Measurements from ENCODE around the gene LCN1.

GRCh38 chr9:135480071-135480939 lies 40.9 kb upstream of the LCN1 start:
- no peak for TF ChIP-seq POLR2A (IDR thresholded peaks at IDR 0.05)
- TF ChIP-seq CTCF (IDR thresholded peaks at IDR 0.05) = no peak
